Bronchial smooth muscle cell (primary cell): ENCODE data around the gene NUDT5. TPM values are rescaled to one million over a fixed set of nuclear protein-coding genes. Genes with fewer than 3 reads are reported as not detected.

Experiments
- total RNA-seq: library from RNA; depleted of rRNA; stranded (reverse); fragments of >200 nt; gene quantifications from 2 replicates; pipeline ENCODE4 v1.2.1, GENCODE V29; 2014

The NUDT5 gene
- 49.0 and 56.8 TPM in 2 replicates for total RNA-seq

DNA sequence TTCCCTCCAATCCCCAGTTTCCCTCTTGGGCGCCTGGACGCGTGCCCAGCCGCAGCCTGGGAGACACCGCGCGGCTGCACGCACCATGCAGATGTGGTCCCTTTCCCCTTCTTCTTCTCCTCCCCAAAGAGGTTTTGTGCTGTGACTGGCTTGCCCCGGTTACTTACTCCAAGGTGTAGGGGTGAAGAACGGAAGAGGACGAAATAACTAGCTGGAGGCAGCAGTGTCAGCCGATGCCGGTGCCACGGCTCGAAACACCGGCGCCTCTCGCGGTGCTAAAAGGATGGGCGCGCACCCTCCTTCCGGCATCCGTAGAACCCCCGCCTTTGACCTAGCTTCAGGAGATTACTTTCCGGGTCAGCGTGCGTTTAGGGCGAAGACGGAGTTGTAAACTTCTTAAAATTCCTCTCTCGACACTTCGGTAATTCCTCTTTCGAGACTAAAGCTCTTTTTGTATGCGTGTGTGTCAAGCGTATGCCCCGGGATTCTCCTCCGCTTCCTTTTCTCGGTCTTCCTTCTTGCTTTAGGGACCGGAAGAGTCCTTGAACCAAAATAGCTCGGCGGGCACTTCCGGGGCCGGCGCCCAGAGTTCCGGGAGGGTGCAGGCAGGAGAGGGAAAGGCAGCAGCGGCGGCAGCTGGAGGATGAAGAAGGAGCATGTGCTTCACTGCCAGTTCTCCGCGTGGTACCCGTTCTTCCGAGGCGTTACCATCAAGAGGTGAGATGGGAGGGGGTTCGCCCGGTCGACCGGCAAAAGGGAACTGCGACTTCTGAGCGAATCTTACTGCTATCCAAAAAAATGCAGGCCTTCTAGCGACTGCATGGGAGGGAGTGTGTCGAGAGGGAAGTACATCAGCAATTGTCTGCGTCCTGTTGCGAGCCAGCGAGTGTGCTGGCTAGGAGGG is at the start of gene NUDT5, which contains the start of gene CDC123:
NUDT5 (minus strand) TSS at position 289 of the 904 bp plus-strand sequence. CDS start 9,600 bp downstream, outside the sequence.
CDC123 (plus strand) TSS at position 586 of the 904 bp plus-strand sequence; CDS start at position 644, 58 bp downstream.

GRCh38 chr10:12129222-12130111 is 66.2 kb downstream of the NUDT5 start, which contains the start of gene SEC61A2:
TSS of gene SEC61A2 (plus strand) at chr10:12129677. CDS start at chr10:12129788, 111 bp downstream.

Other genes starting within 250 kb of the NUDT5 start
- 12.3 and 14.2 TPM in 2 replicates for gene UPF2, start 153.1 kb downstream of the NUDT5 start, total RNA-seq
- 18.3 and 26.9 TPM in 2 replicates for gene DHTKD1, start 126.9 kb downstream of the NUDT5 start, total RNA-seq
- gene SEC61A2, start 66.2 kb downstream of the NUDT5 start, total RNA-seq: 5.7 and 6.1 TPM in 2 replicates
- gene CDC123, start 297 bp upstream of the NUDT5 start, total RNA-seq: 157 and 187 TPM in 2 replicates
- gene CAMK1D, start 153.7 kb upstream of the NUDT5 start, total RNA-seq: 0.79 and 0.94 TPM in 2 replicates